ENCODE data around the gene UBE2L5. TPM values are rescaled to one million over a fixed set of nuclear protein-coding genes. Genes with fewer than 3 reads are reported as not detected.

The UBE2L5 gene
- total RNA-seq, 2 experiments from 2014 or later: 0.22 to 1.8 TPM

DNA sequence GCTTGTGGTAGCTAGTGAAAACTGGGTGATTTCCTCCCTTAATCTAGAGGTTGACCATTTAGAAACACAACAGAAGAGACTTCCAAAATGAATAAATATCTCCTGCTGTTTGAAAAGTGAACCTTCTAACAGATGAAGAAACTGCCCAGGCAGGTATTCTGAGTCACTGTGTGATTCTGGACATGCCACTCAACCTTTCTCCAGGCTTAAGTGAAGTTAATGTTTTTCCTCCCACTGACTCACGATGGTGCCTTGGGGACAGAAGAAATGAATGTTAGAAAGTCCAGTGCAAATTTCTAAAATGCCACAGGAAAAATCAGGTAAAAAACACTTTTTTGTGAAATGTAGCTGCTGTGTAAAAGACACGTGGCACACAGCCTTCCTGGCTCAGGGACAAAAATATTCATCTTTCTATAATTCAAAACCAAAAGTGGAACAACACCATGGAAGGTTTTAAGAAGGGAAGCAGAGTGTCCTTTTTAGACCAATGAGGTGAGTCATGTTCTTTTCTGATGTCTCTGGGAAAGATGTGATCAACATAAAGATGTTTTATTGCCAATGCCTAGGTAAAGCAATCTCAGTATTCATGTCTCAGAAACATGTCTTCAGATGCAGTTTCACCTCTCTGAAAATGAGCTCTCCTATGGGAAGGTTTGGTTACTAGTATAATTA is 9.1 kb downstream of the UBE2L5 start:
- CTCF ChIA-PET (ENCODE audit: unreplicated experiment): interaction anchor here (1.2 kb wide), 1 partner anchor 15 kb away, joined by 4 read pairs; no protein-coding TSS in a partner anchor
- DNase-seq (ENCODE audit: low spot score): no peak
- TF ChIP-seq EZH2phosphoT487 (IDR thresholded peaks at IDR 0.05; ENCODE audit: borderline replicate concordance, low read depth, low read length): no peak
- TF ChIP-seq, protein P1, sequence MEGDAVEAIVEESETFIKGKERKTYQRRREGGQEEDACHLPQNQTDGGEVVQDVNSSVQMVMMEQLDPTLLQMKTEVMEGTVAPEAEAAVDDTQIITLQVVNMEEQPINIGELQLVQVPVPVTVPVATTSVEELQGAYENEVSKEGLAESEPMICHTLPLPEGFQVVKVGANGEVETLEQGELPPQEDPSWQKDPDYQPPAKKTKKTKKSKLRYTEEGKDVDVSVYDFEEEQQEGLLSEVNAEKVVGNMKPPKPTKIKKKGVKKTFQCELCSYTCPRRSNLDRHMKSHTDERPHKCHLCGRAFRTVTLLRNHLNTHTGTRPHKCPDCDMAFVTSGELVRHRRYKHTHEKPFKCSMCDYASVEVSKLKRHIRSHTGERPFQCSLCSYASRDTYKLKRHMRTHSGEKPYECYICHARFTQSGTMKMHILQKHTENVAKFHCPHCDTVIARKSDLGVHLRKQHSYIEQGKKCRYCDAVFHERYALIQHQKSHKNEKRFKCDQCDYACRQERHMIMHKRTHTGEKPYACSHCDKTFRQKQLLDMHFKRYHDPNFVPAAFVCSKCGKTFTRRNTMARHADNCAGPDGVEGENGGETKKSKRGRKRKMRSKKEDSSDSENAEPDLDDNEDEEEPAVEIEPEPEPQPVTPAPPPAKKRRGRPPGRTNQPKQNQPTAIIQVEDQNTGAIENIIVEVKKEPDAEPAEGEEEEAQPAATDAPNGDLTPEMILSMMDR (conservative IDR thresholded peaks at IDR 0.05; ENCODE audit: low read length): no peak
- Histone ChIP-seq H3K79me2 (ENCODE audit: insufficient read depth, low read depth, low read length) (no peaks in the 10 kb centered on the region; the same call in 1 of the 2 replicates), H3K9me3 (ENCODE audit: low read length) (no peaks in the 10 kb centered on the region), H3K36me3 (ENCODE audit: insufficient read depth, low read length) (no peaks in the 10 kb centered on the region), H4K20me1 (ENCODE audit: insufficient read depth, low read length) (no peaks in the 10 kb centered on the region), H3K4me2 (ENCODE audit: low read length) (peak overlapping the region; percentile 78), H3K4me1 (ENCODE audit: insufficient read depth, low read length, poor library complexity, severe bottlenecking) (peaks cover 70% of the 10 kb centered on the region), H2AFZ (ENCODE audit: low read length) (peak overlapping the region; percentile 94), H3K9me2 (ENCODE audit: insufficient read depth, low read length) (no peaks in the 10 kb centered on the region), H3K27ac (ENCODE audit: low read depth, low read length, poor library complexity, severe bottlenecking) (peak overlapping the region; percentile 83), H3K4me3 (ENCODE audit: low read depth, low read length, poor library complexity, severe bottlenecking) (no peak overlapping the region)
- POLR2A ChIA-PET: interaction anchor here (0.5 to 6.7 kb wide), 12 partner anchors 11 to 445 kb away, joined by 3 to 235 read pairs (median 4); partner anchors contain the start of genes HMGB1 and UBE2L5
- BruUV-seq (replicated peaks): no TSS peak
- intact Hi-C loops (cut with micrococcal nuclease; ENCODE audit: unreplicated experiment): no loop called here

DNA sequence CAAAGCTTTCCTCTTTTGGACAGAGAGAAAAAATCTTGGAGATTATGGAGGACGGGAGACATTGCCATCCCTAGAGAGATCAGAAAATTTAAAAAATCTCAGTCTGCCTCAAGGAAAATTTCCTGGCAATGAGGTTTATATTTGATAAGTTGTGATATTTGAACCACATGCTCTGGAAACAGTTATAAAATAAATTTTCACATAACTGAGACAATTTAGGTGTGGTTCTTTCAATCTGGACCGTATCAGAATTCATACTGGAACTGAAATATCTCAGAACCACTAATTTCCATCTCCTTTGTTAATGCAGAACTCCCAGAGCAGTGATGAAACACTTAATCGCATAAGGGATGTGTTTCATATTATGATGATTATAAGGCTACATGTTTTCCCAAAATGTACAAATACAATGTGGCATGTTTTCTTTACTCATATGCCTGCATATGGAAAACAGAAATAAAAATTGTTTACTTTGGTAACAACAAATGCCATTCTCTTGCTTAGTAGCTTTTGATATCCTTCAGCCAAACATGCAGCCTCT is 13.7 kb downstream of the UBE2L5 start:
- Histone ChIP-seq H3K36me3 (ENCODE audit: insufficient read depth, low read length) (peaks cover 5% of the 10 kb centered on the region; the same call in 1 of the 2 replicates), H3K9me3 (ENCODE audit: low read length) (peaks cover 14% of the 10 kb centered on the region; the same call in 1 of the 2 replicates), H4K20me1 (ENCODE audit: insufficient read depth, low read length) (no peaks in the 10 kb centered on the region), H2AFZ (ENCODE audit: low read length) (no peak overlapping the region), H3K27ac (ENCODE audit: low read depth, low read length, poor library complexity, severe bottlenecking) (no peak overlapping the region), H3K79me2 (ENCODE audit: insufficient read depth, low read depth, low read length) (no peaks in the 10 kb centered on the region), H3K4me1 (ENCODE audit: insufficient read depth, low read length, poor library complexity, severe bottlenecking) (peaks cover 66% of the 10 kb centered on the region), H3K9me2 (ENCODE audit: insufficient read depth, low read length) (no peaks in the 10 kb centered on the region), H3K4me2 (ENCODE audit: low read length) (no peak overlapping the region), H3K4me3 (ENCODE audit: low read depth, low read length, poor library complexity, severe bottlenecking) (no peak overlapping the region)
- DNase-seq (ENCODE audit: low spot score): no peak
- TF ChIP-seq, protein P1 (conservative IDR thresholded peaks at IDR 0.05; ENCODE audit: low read length): no peak
- TF ChIP-seq EZH2phosphoT487 (IDR thresholded peaks at IDR 0.05; ENCODE audit: borderline replicate concordance, low read depth, low read length): no peak
- CTCF ChIA-PET (ENCODE audit: unreplicated experiment): no interaction called here
- POLR2A ChIA-PET: interaction anchor here (0.6 to 2.7 kb wide), 6 partner anchors 14 to 64 kb away, joined by 3 to 16 read pairs (median 10); partner anchors contain the start of gene UBE2L5
- intact Hi-C loops (cut with micrococcal nuclease; ENCODE audit: unreplicated experiment): no loop called here
- no TSS peak for BruUV-seq (replicated peaks)

All from OCI-LY7 (cell line).